ENCODE measurements around the gene ANKRD13B. TPM values are rescaled to one million over a fixed set of nuclear protein-coding genes. Genes with fewer than 3 reads are reported as not detected.
"Not testable (repeated sequence)": the region's sequence is repeated elsewhere in the genome, so short reads cannot be mapped to it uniquely, and the experiment has no call there.

ANKRD13B gene
- total RNA-seq, 1 donor from 2014 or later: 30.7 TPM

GRCh38 chr17:29640981-29641642 is 48.2 kb downstream of the ANKRD13B start:
- TF ChIP-seq CTCF (conservative IDR thresholded peaks at IDR 0.05; ENCODE audit: low read depth, low read length): no peak
- no peak overlapping the region for H3K4me3 ChIP-seq (ENCODE audit: low read depth, low read length)
- DNase-seq (ENCODE audit: low read depth): no peak

GRCh38 chr17:29642171-29642611 is 49.3 kb downstream of the ANKRD13B start:
- DNase-seq (ENCODE audit: low read depth): no peak
- peak overlapping the region; percentile 9 for H3K4me3 ChIP-seq (ENCODE audit: low read depth, low read length)
- no peak for TF ChIP-seq CTCF (conservative IDR thresholded peaks at IDR 0.05; ENCODE audit: low read depth, low read length)

- DNase-seq (ENCODE audit: low read depth): no peak
- TF ChIP-seq CTCF (conservative IDR thresholded peaks at IDR 0.05; ENCODE audit: low read depth, low read length): no peak
- H3K4me3 ChIP-seq (ENCODE audit: low read depth, low read length): no peak overlapping the region
These were observed 50.9 kb downstream of the ANKRD13B start for GRCh38 chr17:29643817-29644160.

GRCh38 chr17:29645515-29646051 is 52.7 kb downstream of the ANKRD13B start:
- no peak for DNase-seq (ENCODE audit: low read depth)
- no peak overlapping the region for H3K4me3 ChIP-seq (ENCODE audit: low read depth, low read length)
- no peak for TF ChIP-seq CTCF (conservative IDR thresholded peaks at IDR 0.05; ENCODE audit: low read depth, low read length)

- no peak for DNase-seq (ENCODE audit: low read depth)
- no peak overlapping the region for H3K4me3 ChIP-seq (ENCODE audit: low read depth, low read length)
- TF ChIP-seq CTCF (conservative IDR thresholded peaks at IDR 0.05; ENCODE audit: low read depth, low read length): no peak
These were observed 55.1 kb downstream of the ANKRD13B start for GRCh38 chr17:29648005-29648404.

GRCh38 chr17:29649359-29649758 is 56.4 kb downstream of the ANKRD13B start:
- no peak for DNase-seq (ENCODE audit: low read depth)
- TF ChIP-seq CTCF (conservative IDR thresholded peaks at IDR 0.05; ENCODE audit: low read depth, low read length): no peak

GRCh38 chr17:29650396-29650795 is 57.5 kb downstream of the ANKRD13B start:
- DNase-seq (ENCODE audit: low read depth): no peak
- no peak overlapping the region for H3K4me3 ChIP-seq (ENCODE audit: low read depth, low read length)
- no peak for TF ChIP-seq CTCF (conservative IDR thresholded peaks at IDR 0.05; ENCODE audit: low read depth, low read length)

More at GRCh38 chr17:29649359-29649758, 56.4 kb downstream of the ANKRD13B start:
- no peak overlapping the region for H3K4me3 ChIP-seq (ENCODE audit: low read depth, low read length)

GRCh38 chr17:29651913-29652312 is 59.0 kb downstream of the ANKRD13B start:
- not testable (repeated sequence) for DNase-seq (ENCODE audit: low read depth); H3K4me3 ChIP-seq (ENCODE audit: low read depth, low read length)
